Hypothalamus (tissue), 51 donors: ENCODE results near the gene ABHD5.

Experiments
- DNase-seq, 51 donors: peaks; one replicate each; lab custom pipeline; 2025; lab: John Stamatoyannopoulos, UW

ABHD5 gene

GRCh38 chr3:43684944-43685343 lies 5.8 kb upstream of the ABHD5 start:
- no peak for DNase-seq

GRCh38 chr3:43685921-43686320 lies 4.8 kb upstream of the ABHD5 start:
- DNase-seq: no peak

- DNase-seq: no peak
These were observed 4.4 kb upstream of the ABHD5 start for GRCh38 chr3:43686333-43686699.

- DNase-seq: no peak
These were observed 3.8 kb upstream of the ABHD5 start for GRCh38 chr3:43686700-43687498.

- no peak for DNase-seq
These were observed 3.3 kb upstream of the ABHD5 start for GRCh38 chr3:43687499-43687811.

- DNase-seq: no peak
These were observed 2.5 kb upstream of the ABHD5 start for GRCh38 chr3:43688245-43688650.

GRCh38 chr3:43689166-43689565 lies 1.6 kb upstream of the ABHD5 start:
- no peak for DNase-seq

GRCh38 chr3:43689766-43690399 lies 855 bp upstream of the ABHD5 start:
- peak in 5 of 51 donors; percentile 27 to 60 (median 35) for DNase-seq

- peak in 43 of 51 donors; percentile 4 to 70 (median 34) for DNase-seq
These were observed 620 bp downstream of the ABHD5 start for GRCh38 chr3:43691120-43691995.

GRCh38 chr3:43692085-43692855 lies 1.5 kb downstream of the ABHD5 start:
- DNase-seq: no peak

GRCh38 chr3:43692971-43693370 lies 2.2 kb downstream of the ABHD5 start:
- no peak for DNase-seq

GRCh38 chr3:43693594-43693993 lies 2.9 kb downstream of the ABHD5 start:
- no peak for DNase-seq

- DNase-seq: no peak
These were observed 4.7 kb downstream of the ABHD5 start for GRCh38 chr3:43695443-43695842.

- DNase-seq: no peak
These were observed 5.1 kb downstream of the ABHD5 start for GRCh38 chr3:43695863-43696262.

- DNase-seq: no peak
These were observed 5.7 kb downstream of the ABHD5 start for GRCh38 chr3:43696441-43696840.

GRCh38 chr3:43696881-43697280 lies 6.1 kb downstream of the ABHD5 start:
- no peak for DNase-seq

GRCh38 chr3:43699864-43700263 lies 9.1 kb downstream of the ABHD5 start:
- DNase-seq: no peak

- no peak for DNase-seq
These were observed 14.0 kb downstream of the ABHD5 start for GRCh38 chr3:43704697-43705096.

- DNase-seq: no peak
These were observed 15.6 kb downstream of the ABHD5 start for GRCh38 chr3:43706342-43706741.

GRCh38 chr3:43707266-43707665 lies 16.5 kb downstream of the ABHD5 start:
- DNase-seq: no peak

- DNase-seq: no peak
These were observed 17.3 kb downstream of the ABHD5 start for GRCh38 chr3:43707998-43708397.
